OCI-LY3 (cell line): Measurements from ENCODE around the gene PIEZO2.

ENCODE experiments used
- H2AFZ ChIP-seq: fragments of 200-600, 300-600 bp; shearing (Covaris generic); 2 replicates; pipeline ENCODE4 v1.6.0; 2014; ENCODE audit warnings: antibody characterized with exemption, low read depth, low read length
- H3K27ac ChIP-seq: fragments of 200-600, 300-600 bp; sonication (generic); 2 replicates; pipeline ENCODE4 v1.5.1; 2014; ENCODE audit warnings: mild to moderate bottlenecking, low read length, moderate library complexity, mixed read lengths
- H3K27me3 ChIP-seq: fragments of 200-600, 300-600 bp; sonication (generic); 2 replicates; pipeline ENCODE4 v1.6.1; 2014; ENCODE audit warnings: low read depth, low read length, mixed read lengths
- H3K36me3 ChIP-seq: fragments of 200-600, 300-600 bp; sonication (generic); replicated peaks from 2 replicates; pipeline ENCODE3; 2014; ENCODE audit warnings: low read depth, low read length, mixed read lengths
- H3K4me1 ChIP-seq: fragments of 300-600, 200-600 bp; sonication (generic); 2 replicates; pipeline ENCODE4 v1.6.1; 2014; ENCODE audit warnings: low read length, mixed read lengths
- H3K4me2 ChIP-seq: fragments of 200-600, 300-600 bp; sonication (generic); 2 replicates; pipeline ENCODE4 v1.6.1; 2014; ENCODE audit warnings: low read length, mixed read lengths
- H3K4me3 ChIP-seq: fragments of 300-600, 200-600 bp; sonication (generic); 2 replicates; pipeline ENCODE4 v1.5.1; 2014; ENCODE audit warnings: antibody characterized with exemption, mild to moderate bottlenecking, low read length, moderate library complexity
- H3K79me2 ChIP-seq: fragments of 300-600, 200-600 bp; shearing (Covaris generic); 2 replicates; pipeline ENCODE4 v1.6.1; 2014; ENCODE audit warnings: mild to moderate bottlenecking, low read length, mixed read lengths
- H3K9ac ChIP-seq: fragments of 300-600, 200-600 bp; shearing (Covaris generic); 2 replicates; pipeline ENCODE4 v1.6.0; 2014; ENCODE audit warnings: mild to moderate bottlenecking, low read length, moderate library complexity
- H3K9me3 ChIP-seq: fragments of 200-600, 300-600 bp; shearing (Covaris generic); 2 replicates; pipeline ENCODE4 v1.6.1; 2014; ENCODE audit warnings: low read length, mixed read lengths; ENCODE audit not compliant: insufficient read depth
- H4K20me1 ChIP-seq: fragments of 200-600, 300-600 bp; sonication (generic); 2 replicates; pipeline ENCODE4 v1.6.1; 2016; ENCODE audit warnings: low read length, mixed read lengths; ENCODE audit not compliant: insufficient read depth
- CTCF ChIP-seq: fragments of 200-600, 300-600 bp; sonication (generic); IDR thresholded peaks from 2 replicates; pipeline ENCODE4 v1.5.1; 2014; ENCODE audit warnings: antibody characterized with exemption, low read length, low read depth
- EZH2phosphoT487 ChIP-seq: fragments of 200-600 bp; shearing (Covaris generic); IDR thresholded peaks from 2 replicates; pipeline ENCODE4 v1.6.1; 2018; ENCODE audit warnings: antibody characterized with exemption, mixed run types, low read depth

The PIEZO2 gene

GRCh38 chr18:10833656-10834055 is 315.7 kb downstream of the PIEZO2 start:
- Histone ChIP-seq H3K36me3 (no peaks in the 10 kb centered on the region), H4K20me1 (no peaks in the 10 kb centered on the region), H3K9me3 (no peaks in the 10 kb centered on the region), H2AFZ (no peak overlapping the region), H3K4me3 (no peak overlapping the region), H3K9ac (no peak overlapping the region), H3K4me1 (no peaks in the 10 kb centered on the region), H3K4me2 (no peak overlapping the region), H3K27me3 (peaks cover 7% of the 10 kb centered on the region; the same call in 1 of the 2 replicates), H3K79me2 (no peaks in the 10 kb centered on the region), H3K27ac (no peak overlapping the region)
- no peak for TF ChIP-seq EZH2phosphoT487
- TF ChIP-seq CTCF = no peak

- no peaks in the 10 kb centered on the region for H3K79me2 ChIP-seq
- H3K27me3 ChIP-seq = peaks cover 13% of the 10 kb centered on the region
- no peaks in the 10 kb centered on the region for H3K9me3 ChIP-seq
- TF ChIP-seq CTCF (no peak), EZH2phosphoT487 (no peak)
- no peak overlapping the region for H2AFZ ChIP-seq
- H3K36me3 ChIP-seq = no peaks in the 10 kb centered on the region
- no peak overlapping the region for H3K4me3 ChIP-seq
- no peaks in the 10 kb centered on the region for H3K4me1 ChIP-seq
- no peaks in the 10 kb centered on the region for H4K20me1 ChIP-seq
- H3K9ac ChIP-seq = no peak overlapping the region
- H3K4me2 ChIP-seq = no peak overlapping the region
- no peak overlapping the region for H3K27ac ChIP-seq
Measured at GRCh38 chr18:10826400-10826799, 323.0 kb downstream of the PIEZO2 start.

GRCh38 chr18:10822456-10822855 is 326.9 kb downstream of the PIEZO2 start:
- no peak overlapping the region for H3K27ac ChIP-seq
- H3K4me3 ChIP-seq = no peak overlapping the region
- no peaks in the 10 kb centered on the region for H4K20me1 ChIP-seq
- no peak overlapping the region for H2AFZ ChIP-seq
- no peaks in the 10 kb centered on the region for H3K36me3 ChIP-seq
- H3K4me2 ChIP-seq = no peak overlapping the region
- H3K79me2 ChIP-seq = no peaks in the 10 kb centered on the region
- no peak for TF ChIP-seq CTCF
- TF ChIP-seq EZH2phosphoT487 = no peak
- H3K9ac ChIP-seq = no peak overlapping the region
- peaks cover 13% of the 10 kb centered on the region for H3K27me3 ChIP-seq
- no peaks in the 10 kb centered on the region for H3K4me1 ChIP-seq
- H3K9me3 ChIP-seq = no peaks in the 10 kb centered on the region

- no peaks in the 10 kb centered on the region for H4K20me1 ChIP-seq
- H3K79me2 ChIP-seq = no peaks in the 10 kb centered on the region
- H3K27me3 ChIP-seq = peaks cover 13% of the 10 kb centered on the region
- no peak overlapping the region for H3K9ac ChIP-seq
- H3K36me3 ChIP-seq = no peaks in the 10 kb centered on the region
- no peak overlapping the region for H3K4me3 ChIP-seq
- no peak overlapping the region for H2AFZ ChIP-seq
- H3K27ac ChIP-seq = no peak overlapping the region
- no peaks in the 10 kb centered on the region for H3K9me3 ChIP-seq
- TF ChIP-seq EZH2phosphoT487 (no peak), CTCF (no peak)
- H3K4me2 ChIP-seq = no peak overlapping the region
- H3K4me1 ChIP-seq = no peaks in the 10 kb centered on the region
Measured at GRCh38 chr18:10820681-10821080, 328.7 kb downstream of the PIEZO2 start.
